Measurements from ENCODE around the gene SRGAP3.

The SRGAP3 gene

GRCh38 chr3:8959668-8960067, 289.8 kb downstream of the SRGAP3 start:
- Histone ChIP-seq H3K27me3 (ENCODE audit: control insufficient read depth, insufficient read depth, low read length) (no peaks in the 10 kb centered on the region), H3K9ac (ENCODE audit: low read depth, low read length) (no peak overlapping the region), H3K4me3 (ENCODE audit: low read depth, low read length) (no peak overlapping the region), H3K4me1 (ENCODE audit: control insufficient read depth, insufficient read depth, low read length) (peaks cover 6% of the 10 kb centered on the region), H3K9me3 (ENCODE audit: control insufficient read depth, insufficient read depth, low read length) (no peaks in the 10 kb centered on the region), H3K36me3 (ENCODE audit: control insufficient read depth, insufficient read depth, low read length) (no peaks in the 10 kb centered on the region)

GRCh38 chr3:8954938-8955763, 294.3 kb downstream of the SRGAP3 start:
- no peak overlapping the region for H3K9ac ChIP-seq (ENCODE audit: low read depth, low read length)

GRCh38 chr3:8953313-8953712, 296.1 kb downstream of the SRGAP3 start:
- Histone ChIP-seq H3K9me3 (ENCODE audit: control insufficient read depth, insufficient read depth, low read length) (no peaks in the 10 kb centered on the region), H3K4me3 (ENCODE audit: low read depth, low read length) (no peak overlapping the region), H3K27me3 (ENCODE audit: control insufficient read depth, insufficient read depth, low read length) (no peaks in the 10 kb centered on the region), H3K36me3 (ENCODE audit: control insufficient read depth, insufficient read depth, low read length) (no peaks in the 10 kb centered on the region), H3K9ac (ENCODE audit: low read depth, low read length) (no peak overlapping the region), H3K4me1 (ENCODE audit: control insufficient read depth, insufficient read depth, low read length) (no peaks in the 10 kb centered on the region)

More at GRCh38 chr3:8954938-8955763, 294.3 kb downstream of the SRGAP3 start:
- H3K4me3 ChIP-seq (ENCODE audit: low read depth, low read length): no peak overlapping the region
- no peaks in the 10 kb centered on the region for H3K4me1 ChIP-seq (ENCODE audit: control insufficient read depth, insufficient read depth, low read length)
- H3K36me3 ChIP-seq (ENCODE audit: control insufficient read depth, insufficient read depth, low read length): no peaks in the 10 kb centered on the region
- no peaks in the 10 kb centered on the region for H3K9me3 ChIP-seq (ENCODE audit: control insufficient read depth, insufficient read depth, low read length)
- H3K27me3 ChIP-seq (ENCODE audit: control insufficient read depth, insufficient read depth, low read length): no peaks in the 10 kb centered on the region

GRCh38 chr3:8952130-8952529, 297.3 kb downstream of the SRGAP3 start:
- no peaks in the 10 kb centered on the region for H3K27me3 ChIP-seq (ENCODE audit: control insufficient read depth, insufficient read depth, low read length)
- H3K4me3 ChIP-seq (ENCODE audit: low read depth, low read length): no peak overlapping the region
- H3K4me1 ChIP-seq (ENCODE audit: control insufficient read depth, insufficient read depth, low read length): no peaks in the 10 kb centered on the region
- H3K9me3 ChIP-seq (ENCODE audit: control insufficient read depth, insufficient read depth, low read length): no peaks in the 10 kb centered on the region
- no peaks in the 10 kb centered on the region for H3K36me3 ChIP-seq (ENCODE audit: control insufficient read depth, insufficient read depth, low read length)
- H3K9ac ChIP-seq (ENCODE audit: low read depth, low read length): no peak overlapping the region

GRCh38 chr3:8945890-8946600, 303.4 kb downstream of the SRGAP3 start:
- no peak overlapping the region for H3K9ac ChIP-seq (ENCODE audit: low read depth, low read length)
- no peaks in the 10 kb centered on the region for H3K27me3 ChIP-seq (ENCODE audit: control insufficient read depth, insufficient read depth, low read length)
- no peaks in the 10 kb centered on the region for H3K4me1 ChIP-seq (ENCODE audit: control insufficient read depth, insufficient read depth, low read length)
- no peak overlapping the region for H3K4me3 ChIP-seq (ENCODE audit: low read depth, low read length)
- no peaks in the 10 kb centered on the region for H3K9me3 ChIP-seq (ENCODE audit: control insufficient read depth, insufficient read depth, low read length)
- H3K36me3 ChIP-seq (ENCODE audit: control insufficient read depth, insufficient read depth, low read length): peaks cover 4% of the 10 kb centered on the region

GRCh38 chr3:8942746-8943488, 306.5 kb downstream of the SRGAP3 start:
- no peaks in the 10 kb centered on the region for H3K9me3 ChIP-seq (ENCODE audit: control insufficient read depth, insufficient read depth, low read length)
- no peak overlapping the region for H3K9ac ChIP-seq (ENCODE audit: low read depth, low read length)
- no peaks in the 10 kb centered on the region for H3K27me3 ChIP-seq (ENCODE audit: control insufficient read depth, insufficient read depth, low read length)
- H3K4me3 ChIP-seq (ENCODE audit: low read depth, low read length): no peak overlapping the region
- H3K4me1 ChIP-seq (ENCODE audit: control insufficient read depth, insufficient read depth, low read length): no peaks in the 10 kb centered on the region
- H3K36me3 ChIP-seq (ENCODE audit: control insufficient read depth, insufficient read depth, low read length): peaks cover 7% of the 10 kb centered on the region

- H3K27me3 ChIP-seq (ENCODE audit: control insufficient read depth, insufficient read depth, low read length): no peaks in the 10 kb centered on the region
- peaks cover 7% of the 10 kb centered on the region for H3K36me3 ChIP-seq (ENCODE audit: control insufficient read depth, insufficient read depth, low read length)
- no peak overlapping the region for H3K9ac ChIP-seq (ENCODE audit: low read depth, low read length)
- no peaks in the 10 kb centered on the region for H3K9me3 ChIP-seq (ENCODE audit: control insufficient read depth, insufficient read depth, low read length)
- H3K4me1 ChIP-seq (ENCODE audit: control insufficient read depth, insufficient read depth, low read length): no peaks in the 10 kb centered on the region
- H3K4me3 ChIP-seq (ENCODE audit: low read depth, low read length): no peak overlapping the region
Measured at GRCh38 chr3:8942115-8942514, 307.3 kb downstream of the SRGAP3 start.

- Histone ChIP-seq H3K27me3 (ENCODE audit: control insufficient read depth, insufficient read depth, low read length) (no peaks in the 10 kb centered on the region), H3K9ac (ENCODE audit: low read depth, low read length) (no peak overlapping the region), H3K36me3 (ENCODE audit: control insufficient read depth, insufficient read depth, low read length) (peaks cover 7% of the 10 kb centered on the region), H3K9me3 (ENCODE audit: control insufficient read depth, insufficient read depth, low read length) (no peaks in the 10 kb centered on the region), H3K4me1 (ENCODE audit: control insufficient read depth, insufficient read depth, low read length) (no peaks in the 10 kb centered on the region), H3K4me3 (ENCODE audit: low read depth, low read length) (no peak overlapping the region)
Measured at GRCh38 chr3:8938021-8938420, 311.4 kb downstream of the SRGAP3 start.

GRCh38 chr3:8937064-8938020, 312.1 kb downstream of the SRGAP3 start:
- peaks cover 7% of the 10 kb centered on the region for H3K36me3 ChIP-seq (ENCODE audit: control insufficient read depth, insufficient read depth, low read length)
- no peak overlapping the region for H3K9ac ChIP-seq (ENCODE audit: low read depth, low read length)
- no peaks in the 10 kb centered on the region for H3K9me3 ChIP-seq (ENCODE audit: control insufficient read depth, insufficient read depth, low read length)
- no peaks in the 10 kb centered on the region for H3K27me3 ChIP-seq (ENCODE audit: control insufficient read depth, insufficient read depth, low read length)
- no peaks in the 10 kb centered on the region for H3K4me1 ChIP-seq (ENCODE audit: control insufficient read depth, insufficient read depth, low read length)
- H3K4me3 ChIP-seq (ENCODE audit: low read depth, low read length): no peak overlapping the region

GRCh38 chr3:8932507-8932906, 316.9 kb downstream of the SRGAP3 start:
- no peaks in the 10 kb centered on the region for H3K27me3 ChIP-seq (ENCODE audit: control insufficient read depth, insufficient read depth, low read length)
- H3K9ac ChIP-seq (ENCODE audit: low read depth, low read length): no peak overlapping the region
- H3K4me1 ChIP-seq (ENCODE audit: control insufficient read depth, insufficient read depth, low read length): no peaks in the 10 kb centered on the region
- H3K9me3 ChIP-seq (ENCODE audit: control insufficient read depth, insufficient read depth, low read length): no peaks in the 10 kb centered on the region
- H3K36me3 ChIP-seq (ENCODE audit: control insufficient read depth, insufficient read depth, low read length): no peaks in the 10 kb centered on the region
- H3K4me3 ChIP-seq (ENCODE audit: low read depth, low read length): no peak overlapping the region

- H3K9ac ChIP-seq (ENCODE audit: low read depth, low read length): no peak overlapping the region
- H3K36me3 ChIP-seq (ENCODE audit: control insufficient read depth, insufficient read depth, low read length): no peaks in the 10 kb centered on the region
- no peaks in the 10 kb centered on the region for H3K27me3 ChIP-seq (ENCODE audit: control insufficient read depth, insufficient read depth, low read length)
- H3K9me3 ChIP-seq (ENCODE audit: control insufficient read depth, insufficient read depth, low read length): no peaks in the 10 kb centered on the region
- H3K4me3 ChIP-seq (ENCODE audit: low read depth, low read length): no peak overlapping the region
- H3K4me1 ChIP-seq (ENCODE audit: control insufficient read depth, insufficient read depth, low read length): no peaks in the 10 kb centered on the region
Measured at GRCh38 chr3:8931342-8931741, 318.1 kb downstream of the SRGAP3 start.
